ENCODE data around the gene CHTOP.

Gene CHTOP

GRCh38 chr1:153646672-153647345 lies 12.9 kb downstream of the CHTOP start:
- no peak for DNase-seq (ENCODE audit: extremely low read depth, low read depth)
- TF ChIP-seq, protein P1, sequence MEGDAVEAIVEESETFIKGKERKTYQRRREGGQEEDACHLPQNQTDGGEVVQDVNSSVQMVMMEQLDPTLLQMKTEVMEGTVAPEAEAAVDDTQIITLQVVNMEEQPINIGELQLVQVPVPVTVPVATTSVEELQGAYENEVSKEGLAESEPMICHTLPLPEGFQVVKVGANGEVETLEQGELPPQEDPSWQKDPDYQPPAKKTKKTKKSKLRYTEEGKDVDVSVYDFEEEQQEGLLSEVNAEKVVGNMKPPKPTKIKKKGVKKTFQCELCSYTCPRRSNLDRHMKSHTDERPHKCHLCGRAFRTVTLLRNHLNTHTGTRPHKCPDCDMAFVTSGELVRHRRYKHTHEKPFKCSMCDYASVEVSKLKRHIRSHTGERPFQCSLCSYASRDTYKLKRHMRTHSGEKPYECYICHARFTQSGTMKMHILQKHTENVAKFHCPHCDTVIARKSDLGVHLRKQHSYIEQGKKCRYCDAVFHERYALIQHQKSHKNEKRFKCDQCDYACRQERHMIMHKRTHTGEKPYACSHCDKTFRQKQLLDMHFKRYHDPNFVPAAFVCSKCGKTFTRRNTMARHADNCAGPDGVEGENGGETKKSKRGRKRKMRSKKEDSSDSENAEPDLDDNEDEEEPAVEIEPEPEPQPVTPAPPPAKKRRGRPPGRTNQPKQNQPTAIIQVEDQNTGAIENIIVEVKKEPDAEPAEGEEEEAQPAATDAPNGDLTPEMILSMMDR (IDR thresholded peaks at IDR 0.05; ENCODE audit: low read depth, low read length) = no peak

GRCh38 chr1:153647346-153647714 lies 13.5 kb downstream of the CHTOP start:
- TF ChIP-seq, protein P1 (IDR thresholded peaks at IDR 0.05; ENCODE audit: low read depth, low read length) = no peak

DNA sequence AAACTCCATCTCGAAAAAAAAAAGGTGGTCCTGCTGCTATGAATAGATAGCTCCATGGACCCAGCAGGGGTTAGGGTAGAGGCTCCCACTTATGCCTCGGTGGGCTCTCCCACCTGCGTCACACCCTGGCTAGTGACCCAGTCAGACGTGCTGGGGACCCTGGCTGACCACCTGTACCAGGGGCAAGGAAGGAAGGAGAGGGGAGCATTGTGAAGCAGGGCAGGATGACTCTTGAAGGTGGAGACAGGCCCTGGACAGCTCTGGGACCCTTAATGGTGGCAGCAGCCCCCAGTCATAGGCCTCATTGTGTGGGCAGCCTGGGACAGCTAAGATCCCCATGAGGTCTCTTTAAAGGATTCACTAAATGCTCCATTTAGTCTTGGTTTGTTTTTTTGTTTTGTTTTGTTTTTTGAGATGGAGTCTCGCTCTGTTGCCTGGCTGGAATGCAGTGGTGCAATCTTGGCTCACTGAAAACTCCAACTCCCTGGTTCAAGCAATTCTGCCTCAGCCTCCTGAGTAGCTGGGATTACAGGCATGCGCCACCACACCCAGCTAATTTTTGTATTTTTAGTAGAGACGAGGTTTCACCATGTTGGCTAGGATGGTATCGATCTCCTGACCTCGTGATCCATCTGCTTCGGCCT lies 14.3 kb downstream of the CHTOP start:
- TF ChIP-seq, protein P1 (IDR thresholded peaks at IDR 0.05; ENCODE audit: low read depth, low read length) = no peak
- DNase-seq (ENCODE audit: extremely low read depth, low read depth) = no peak

More at GRCh38 chr1:153647346-153647714, 13.5 kb downstream of the CHTOP start:
- no peak for DNase-seq (ENCODE audit: extremely low read depth, low read depth)

DNA sequence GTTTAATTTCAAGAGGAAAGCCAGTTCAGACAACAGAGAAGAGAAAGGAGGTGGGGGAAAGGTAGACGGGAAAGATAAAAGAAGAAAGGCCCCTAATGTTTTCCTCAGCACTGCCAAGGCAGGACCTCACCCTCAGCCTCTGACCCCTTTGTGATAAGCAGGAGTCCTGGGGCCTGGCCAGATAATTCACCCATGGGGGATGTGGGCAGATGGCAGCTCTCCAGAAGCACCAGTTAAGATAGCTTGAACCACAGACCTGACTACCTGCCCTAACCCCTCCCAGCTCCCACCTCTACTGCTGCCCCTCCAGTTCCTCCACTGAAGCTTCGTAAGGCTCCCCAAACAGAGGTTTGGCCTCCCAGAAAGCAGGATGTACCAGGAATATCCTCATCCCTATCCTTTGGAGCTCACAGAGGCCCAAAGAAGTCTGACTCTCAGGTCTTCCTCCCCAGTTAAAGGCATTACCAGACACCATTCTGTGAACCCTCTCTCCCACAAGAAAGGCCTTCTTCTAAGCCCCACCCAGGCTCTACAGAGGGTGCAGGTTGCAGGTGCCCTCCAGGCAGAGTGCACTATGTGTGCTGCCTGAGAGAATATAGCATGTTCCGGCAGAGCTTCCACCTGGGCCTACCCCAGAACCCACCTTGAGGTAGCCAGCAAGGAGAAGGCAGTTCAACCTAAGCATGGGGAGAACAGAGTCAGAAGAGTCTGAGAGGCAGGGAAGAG lies 15.4 kb downstream of the CHTOP start:
- TF ChIP-seq, protein P1 (IDR thresholded peaks at IDR 0.05; ENCODE audit: low read depth, low read length) = no peak
- no peak for DNase-seq (ENCODE audit: extremely low read depth, low read depth)

GRCh38 chr1:153649863-153650235 lies 16.0 kb downstream of the CHTOP start:
- TF ChIP-seq, protein P1 (IDR thresholded peaks at IDR 0.05; ENCODE audit: low read depth, low read length) = no peak
- DNase-seq (ENCODE audit: extremely low read depth, low read depth) = no peak

DNA sequence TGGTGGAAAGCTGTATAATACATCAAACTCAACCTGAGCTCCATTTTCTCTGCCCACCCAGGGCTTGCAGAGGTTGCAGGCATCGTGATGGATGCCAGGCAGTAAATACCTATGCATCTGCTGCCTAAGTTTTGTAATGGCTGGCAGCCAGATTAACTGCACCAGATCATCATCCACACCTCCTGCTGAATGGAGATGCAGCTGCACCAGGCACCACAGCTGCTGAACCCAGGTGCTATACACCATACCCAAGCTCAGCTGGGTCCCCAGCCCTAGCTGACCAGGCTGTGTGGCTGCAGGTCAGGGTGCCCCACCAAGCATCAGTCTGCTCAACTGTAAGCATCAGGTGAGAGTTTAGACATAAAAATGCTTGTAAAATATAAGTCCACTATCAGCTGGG lies 17.9 kb downstream of the CHTOP start:
- DNase-seq (ENCODE audit: extremely low read depth, low read depth) = no peak
- TF ChIP-seq, protein P1 (IDR thresholded peaks at IDR 0.05; ENCODE audit: low read depth, low read length) = no peak

Measured in AG09319 (cell line).